Measurements from ENCODE around the gene TFAP2E.

- TF ChIP-seq POLR2AphosphoS5 (IDR thresholded peaks at IDR 0.05), result no peak
- no peak for TF ChIP-seq POLR2A (IDR thresholded peaks at IDR 0.05)
Measured at GRCh38 chr1:35603468-35603867, 30.4 kb downstream of the TFAP2E start.

Measured in spleen (tissue), 3 donors.